Colonic mucosa (tissue), 4 donors: ENCODE data around the gene PRODH. TPM values are rescaled to one million over a fixed set of nuclear protein-coding genes. Genes with fewer than 3 reads are reported as not detected.
"Not testable (repeated sequence)": the region's sequence is repeated elsewhere in the genome, so short reads cannot be mapped to it uniquely, and the experiment has no call there.

Experiments
- DNase-seq: peaks from one replicate; pipeline ENCODE4 v3.0.0-alpha.2; 2020
- H3K27ac ChIP-seq: fragments of 200-600 bp; one replicate; pipeline ENCODE4 v1.8.0; 2021
- H3K27me3 ChIP-seq: fragments of 200-600 bp; one replicate; pipeline ENCODE4 v1.8.0; 2021
- H3K36me3 ChIP-seq: fragments of 200-600 bp; one replicate; pipeline ENCODE4 v1.8.0; 2021
- H3K4me1 ChIP-seq: fragments of 200-600 bp; one replicate; pipeline ENCODE4 v1.8.0; 2021; ENCODE audit warnings: mild to moderate bottlenecking
- H3K4me3 ChIP-seq: fragments of 200-600 bp; one replicate; pipeline ENCODE4 v1.8.0; 2021
- H3K9ac ChIP-seq, 2 donors: one replicate each; pipeline ENCODE4 v1.7.0; 2013; ENCODE audit warnings: control low read depth in 2 of 2, low read depth in 2 of 2, low read length in 2 of 2
- H3K9me3 ChIP-seq: fragments of 200-600 bp; one replicate; pipeline ENCODE4 v1.8.0; 2021
- intact Hi-C: fragments of 100-400 bp; cut with DNase I; formaldehyde crosslinking; loops from one replicate; pipeline ENCODE4 v1.14.1; 2022
- total RNA-seq, 2 donors: library from RNA; stranded (reverse); fragmentation: NEBNext Ultra II Directional in 1 of 2; extraction: Animal tissue kit (Norgen Biotek cat#: 25700) in 1 of 2; gene quantifications; one replicate each; pipeline ENCODE4 v1.2.1, GENCODE V29; 2021
- TF ChIP-seq, protein P1 (sequence below): fragments of 200-600 bp; IDR thresholded peaks from one replicate; pipeline ENCODE4 v1.8.0; 2022; ENCODE audit warnings: antibody characterized with exemption, mild to moderate bottlenecking
- donor health status: healthy.
- donor health status: DM: no; HTN: no; CAD: no.
- donor health status: DM: no; HTN: no; CAD: no.

The PRODH gene
- total RNA-seq, 2 donors from 2014 or later, result 11.1 to 11.6 TPM

DNA sequence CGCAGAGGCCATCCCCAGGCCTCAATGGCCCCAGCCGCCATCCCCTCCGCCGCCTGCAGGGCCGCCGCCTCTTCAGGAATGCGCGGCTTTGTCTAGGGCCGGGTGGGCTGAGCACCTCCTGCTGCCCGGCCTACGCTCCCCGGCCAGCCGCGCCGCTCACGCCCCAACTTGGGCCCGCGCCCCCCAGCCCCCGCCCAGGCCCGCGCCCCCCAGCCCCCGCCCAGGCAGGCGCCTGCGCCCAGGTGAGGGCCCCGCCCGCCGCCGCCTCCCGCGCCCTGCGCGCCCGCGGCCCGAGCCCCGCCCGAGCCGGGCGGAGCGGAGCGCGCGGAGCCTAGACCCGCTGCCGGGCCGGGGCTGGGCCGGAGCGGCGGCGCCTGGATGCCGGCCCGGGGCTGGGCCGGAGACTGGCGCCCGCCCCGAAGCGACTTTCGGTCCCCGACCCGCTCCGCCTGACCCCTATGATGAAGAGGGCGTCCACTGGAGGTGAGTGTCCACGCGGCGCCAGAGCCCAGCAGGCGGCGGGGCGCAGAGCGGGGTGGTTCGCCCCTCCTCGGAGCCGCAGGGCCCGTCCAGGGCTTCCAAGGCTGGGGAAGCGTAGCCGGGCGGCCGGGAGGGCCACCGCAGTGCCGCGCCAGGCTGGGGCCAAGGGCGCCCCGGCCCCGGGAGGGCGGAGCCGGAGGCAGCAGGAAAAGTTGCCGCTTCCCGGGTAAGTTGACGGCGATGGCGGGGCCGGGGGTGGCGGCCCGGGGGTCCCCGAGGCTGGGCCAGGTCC, 34.3 kb upstream of the PRODH start:
- intact Hi-C loops, result no loop called here
- Histone ChIP-seq H3K27ac (no peak overlapping the region), H3K9me3 (no peaks in the 10 kb centered on the region), H3K27me3 (peaks cover 21% of the 10 kb centered on the region), H3K4me1 (no peaks in the 10 kb centered on the region), H3K4me3 (peak overlapping the region; percentile 30), H3K9ac (no peak overlapping the region), H3K36me3 (no peaks in the 10 kb centered on the region)
- no peak for DNase-seq
- TF ChIP-seq, protein P1, sequence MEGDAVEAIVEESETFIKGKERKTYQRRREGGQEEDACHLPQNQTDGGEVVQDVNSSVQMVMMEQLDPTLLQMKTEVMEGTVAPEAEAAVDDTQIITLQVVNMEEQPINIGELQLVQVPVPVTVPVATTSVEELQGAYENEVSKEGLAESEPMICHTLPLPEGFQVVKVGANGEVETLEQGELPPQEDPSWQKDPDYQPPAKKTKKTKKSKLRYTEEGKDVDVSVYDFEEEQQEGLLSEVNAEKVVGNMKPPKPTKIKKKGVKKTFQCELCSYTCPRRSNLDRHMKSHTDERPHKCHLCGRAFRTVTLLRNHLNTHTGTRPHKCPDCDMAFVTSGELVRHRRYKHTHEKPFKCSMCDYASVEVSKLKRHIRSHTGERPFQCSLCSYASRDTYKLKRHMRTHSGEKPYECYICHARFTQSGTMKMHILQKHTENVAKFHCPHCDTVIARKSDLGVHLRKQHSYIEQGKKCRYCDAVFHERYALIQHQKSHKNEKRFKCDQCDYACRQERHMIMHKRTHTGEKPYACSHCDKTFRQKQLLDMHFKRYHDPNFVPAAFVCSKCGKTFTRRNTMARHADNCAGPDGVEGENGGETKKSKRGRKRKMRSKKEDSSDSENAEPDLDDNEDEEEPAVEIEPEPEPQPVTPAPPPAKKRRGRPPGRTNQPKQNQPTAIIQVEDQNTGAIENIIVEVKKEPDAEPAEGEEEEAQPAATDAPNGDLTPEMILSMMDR, result no peak

DNA sequence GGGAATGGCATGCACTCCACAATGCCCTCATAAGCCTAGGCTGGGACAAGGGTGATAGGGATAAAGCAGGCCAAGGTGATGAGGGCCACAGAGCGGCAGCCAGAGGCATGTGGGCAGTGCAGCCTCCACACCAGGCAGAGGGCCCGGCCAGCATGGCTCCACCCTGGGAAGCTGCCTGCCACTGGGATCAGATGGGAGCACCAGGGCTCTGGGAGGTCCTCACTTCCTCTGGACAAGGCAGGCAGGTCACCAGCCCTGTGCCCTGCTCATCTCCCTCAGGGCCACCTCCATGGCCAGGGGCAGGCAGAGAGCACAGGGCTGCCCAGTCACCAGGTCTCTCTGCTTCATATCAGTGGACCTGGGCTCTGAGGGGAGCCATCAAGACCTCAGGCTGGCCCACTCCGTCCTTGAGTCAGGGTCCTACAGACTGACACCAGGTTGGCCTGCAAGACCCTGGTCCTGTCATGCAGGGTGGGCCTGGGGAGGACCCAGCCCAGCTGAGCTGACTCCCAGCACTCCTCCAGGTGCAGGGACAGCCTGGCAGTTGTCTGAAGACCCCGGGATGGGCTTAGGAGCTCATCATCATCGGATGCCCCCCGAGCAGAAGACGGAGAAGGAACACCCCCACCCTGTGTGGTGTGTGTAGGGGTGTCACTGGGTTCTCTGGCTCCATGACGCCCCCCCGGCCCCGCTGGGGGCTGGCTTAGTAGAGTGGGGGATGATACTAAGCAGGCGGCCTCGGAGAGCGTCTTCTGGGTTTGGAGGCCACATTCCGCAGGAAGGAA, 33.3 kb upstream of the PRODH start:
- H3K4me1 ChIP-seq, H3K36me3 ChIP-seq, H3K27ac ChIP-seq, H3K9me3 ChIP-seq, H3K9ac ChIP-seq, H3K4me3 ChIP-seq, DNase-seq, intact Hi-C loops: not testable (repeated sequence)
- peaks cover 21% of the 10 kb centered on the region for H3K27me3 ChIP-seq

DNA sequence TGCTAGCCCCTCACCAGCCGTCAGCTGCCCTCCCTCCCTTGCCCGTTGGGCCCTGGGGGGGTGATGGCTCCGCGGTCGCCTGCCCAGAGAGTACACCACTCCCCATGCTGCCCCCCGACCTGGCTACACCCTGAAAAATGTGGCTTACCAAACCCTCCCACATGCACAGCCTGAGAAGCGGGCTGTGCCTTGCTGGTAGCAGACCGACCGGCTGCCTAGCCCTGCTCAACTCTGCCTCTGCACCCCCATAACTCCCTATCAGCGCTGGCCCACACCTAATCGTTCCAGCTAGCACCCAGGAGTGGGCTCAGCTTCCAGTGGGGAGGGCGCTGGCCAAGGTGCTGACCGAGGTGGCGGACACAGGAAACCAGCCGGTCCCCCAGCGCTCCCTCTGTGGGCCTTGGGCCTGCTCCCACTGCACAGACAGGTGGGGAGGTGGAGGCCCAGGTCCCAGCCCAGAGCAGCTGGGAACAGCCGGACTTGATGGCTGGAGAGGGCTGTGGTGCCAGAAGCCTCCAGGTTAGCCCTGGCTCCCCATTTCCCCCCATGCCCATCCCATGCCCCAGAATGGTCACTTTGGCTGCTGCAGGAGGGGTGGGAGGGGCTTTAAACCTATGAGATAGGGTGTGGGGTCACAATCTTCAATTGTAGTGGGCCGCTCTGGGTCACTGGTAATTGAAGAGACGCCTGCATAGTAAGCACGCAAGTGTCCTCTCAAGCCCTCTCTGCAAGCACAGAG, 32.1 kb upstream of the PRODH start:
- Histone ChIP-seq H3K27me3 (peaks cover 21% of the 10 kb centered on the region), H3K36me3 (no peaks in the 10 kb centered on the region), H3K4me3 (no peak overlapping the region), H3K4me1 (no peaks in the 10 kb centered on the region), H3K27ac (no peak overlapping the region), H3K9me3 (no peaks in the 10 kb centered on the region), H3K9ac (no peak overlapping the region)
- intact Hi-C loops, result no loop called here
- TF ChIP-seq, protein P1, result no peak
- no peak for DNase-seq

- not testable (repeated sequence) for H3K4me3 ChIP-seq
These were observed 31.4 kb upstream of the PRODH start for GRCh38 chr22:18967391-18968010.

DNA sequence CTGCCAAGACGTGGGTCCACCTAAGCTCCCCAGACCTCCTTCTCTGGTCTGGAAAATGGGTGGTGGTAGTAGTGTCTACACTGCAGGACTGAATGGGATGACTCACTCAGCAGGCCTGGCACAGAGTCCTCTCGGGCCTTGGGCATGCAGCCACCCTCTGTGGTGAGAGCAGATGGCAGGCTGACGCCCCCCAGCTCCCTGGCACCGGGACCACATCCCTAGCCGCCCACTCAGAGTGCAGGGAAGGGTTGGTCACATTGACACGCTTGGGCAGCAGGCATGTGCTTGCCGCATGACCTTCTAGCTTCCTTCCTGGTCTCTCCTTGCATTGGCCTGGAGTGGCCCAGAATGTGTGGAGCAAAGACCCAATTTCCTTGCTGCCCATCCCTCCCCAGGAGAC, 30.7 kb upstream of the PRODH start:
- Histone ChIP-seq H3K27me3 (peaks cover 21% of the 10 kb centered on the region), H3K9me3 (no peaks in the 10 kb centered on the region), H3K36me3 (no peaks in the 10 kb centered on the region), H3K4me3 (no peak overlapping the region), H3K4me1 (no peaks in the 10 kb centered on the region), H3K27ac (no peak overlapping the region), H3K9ac (no peak overlapping the region)
- TF ChIP-seq, protein P1, result no peak
- intact Hi-C loops, result no loop called here
- DNase-seq, result no peak

More at GRCh38 chr22:18967391-18968010, 31.4 kb upstream of the PRODH start:
- peaks cover 21% of the 10 kb centered on the region for H3K27me3 ChIP-seq
- H3K9me3 ChIP-seq, intact Hi-C loops, H3K27ac ChIP-seq, H3K36me3 ChIP-seq, H3K9ac ChIP-seq, DNase-seq, H3K4me1 ChIP-seq: not testable (repeated sequence)
